Measurements from ENCODE around the gene BSN. TPM values are rescaled to one million over a fixed set of nuclear protein-coding genes. Genes with fewer than 3 reads are reported as not detected.
"Not testable (repeated sequence)": the region's sequence is repeated elsewhere in the genome, so short reads cannot be mapped to it uniquely, and the experiment has no call there.

Gene BSN
- total RNA-seq, 2 donors from 2014 or later: 0.17 to 0.21 TPM

DNA sequence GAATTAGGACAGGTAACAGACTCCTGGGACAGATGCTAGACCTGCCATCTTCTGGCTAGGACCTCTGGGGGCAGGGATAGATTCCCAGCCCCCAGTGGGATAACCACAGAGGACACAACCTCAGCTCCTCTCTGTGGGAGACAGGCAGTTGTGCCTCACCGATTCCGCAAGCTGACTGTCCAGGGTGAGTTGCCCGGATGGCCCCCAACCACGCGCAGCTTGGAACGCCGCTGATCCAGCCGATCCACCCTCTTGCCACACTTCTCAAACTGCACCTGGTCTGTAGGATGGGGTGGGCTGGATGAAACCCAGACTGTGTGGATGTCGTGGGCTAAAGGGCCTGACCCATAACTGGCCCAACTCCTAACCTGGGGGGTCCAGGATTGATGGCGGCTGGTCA, 130.8 kb downstream of the BSN start:
- not testable (repeated sequence) for DNase-seq; H3K36me3 Mint-ChIP-seq (ENCODE audit: insufficient read depth in 2 of 2); H3K27ac Mint-ChIP-seq; H3K27me3 Mint-ChIP-seq (ENCODE audit: low read depth); H3K9me3 Mint-ChIP-seq; ATAC-seq (replicated peaks in 1 of 2)
- Mint-ChIP-seq H3K4me1 (ENCODE audit: low read depth) (peaks cover 18% of the 10 kb centered on the region), H3K4me3 (peak overlapping the region; percentile 16 to 53)

DNA sequence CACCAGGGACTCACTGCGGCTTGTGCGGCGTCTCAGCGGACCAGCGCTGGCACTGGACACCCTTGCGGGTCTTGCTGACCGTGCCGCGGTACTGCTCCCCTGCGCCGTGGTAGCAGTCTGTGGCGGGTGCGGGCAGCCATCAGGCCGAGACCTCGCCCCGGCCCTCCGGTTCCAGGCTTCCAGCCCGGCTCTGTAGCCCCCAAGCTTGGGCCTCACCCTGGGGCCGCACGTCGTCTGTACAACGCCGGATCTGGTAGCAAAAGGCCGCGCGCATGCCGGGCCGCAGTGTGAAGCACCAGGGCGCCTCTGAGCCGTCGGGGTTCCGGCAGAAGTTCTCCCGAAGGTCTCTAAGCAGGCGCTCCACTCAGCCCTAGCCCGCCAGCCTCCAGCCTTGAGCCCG, 131.6 kb downstream of the BSN start:
- H3K27ac Mint-ChIP-seq; H3K36me3 Mint-ChIP-seq (ENCODE audit: insufficient read depth in 2 of 2); H3K9me3 Mint-ChIP-seq; ATAC-seq (replicated peaks in 1 of 2); H3K27me3 Mint-ChIP-seq (ENCODE audit: low read depth); DNase-seq: not testable (repeated sequence)
- Mint-ChIP-seq H3K4me3 (peak overlapping the region in 1 of 2 donors; percentile 65), H3K4me1 (ENCODE audit: low read depth) (peaks cover 24% of the 10 kb centered on the region)

DNA sequence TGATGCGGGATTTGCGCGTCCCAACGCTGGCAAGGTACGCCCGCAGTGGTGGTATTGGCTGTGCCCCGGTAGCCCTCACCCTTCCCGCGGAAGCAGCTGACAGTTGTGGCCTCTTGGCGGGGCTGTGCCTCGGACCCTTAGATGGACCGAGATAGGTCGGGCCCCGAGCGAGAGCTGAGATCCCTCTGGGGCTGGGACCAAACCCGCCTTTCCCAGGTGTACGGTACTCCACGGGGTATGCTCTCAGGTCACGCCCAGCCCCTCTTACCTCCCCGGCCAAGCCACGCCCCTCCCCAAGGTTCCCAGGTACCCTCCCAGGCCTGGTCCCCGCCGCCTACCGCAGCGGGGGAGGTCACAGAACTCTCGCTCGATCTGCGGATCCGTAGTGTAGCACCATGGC, 132.1 kb downstream of the BSN start:
- H3K4me3 Mint-ChIP-seq: peak overlapping the region; percentile 54 to 65
- ATAC-seq (replicated peaks in 1 of 2) (peak; percentile 8 to 9), DNase-seq (peak; percentile 33 to 41)
- H3K27me3 Mint-ChIP-seq (ENCODE audit: low read depth); H3K36me3 Mint-ChIP-seq (ENCODE audit: insufficient read depth in 2 of 2); H3K9me3 Mint-ChIP-seq; H3K27ac Mint-ChIP-seq: not testable (repeated sequence)
- H3K4me1 Mint-ChIP-seq (ENCODE audit: low read depth): peaks cover 29% of the 10 kb centered on the region

DNA sequence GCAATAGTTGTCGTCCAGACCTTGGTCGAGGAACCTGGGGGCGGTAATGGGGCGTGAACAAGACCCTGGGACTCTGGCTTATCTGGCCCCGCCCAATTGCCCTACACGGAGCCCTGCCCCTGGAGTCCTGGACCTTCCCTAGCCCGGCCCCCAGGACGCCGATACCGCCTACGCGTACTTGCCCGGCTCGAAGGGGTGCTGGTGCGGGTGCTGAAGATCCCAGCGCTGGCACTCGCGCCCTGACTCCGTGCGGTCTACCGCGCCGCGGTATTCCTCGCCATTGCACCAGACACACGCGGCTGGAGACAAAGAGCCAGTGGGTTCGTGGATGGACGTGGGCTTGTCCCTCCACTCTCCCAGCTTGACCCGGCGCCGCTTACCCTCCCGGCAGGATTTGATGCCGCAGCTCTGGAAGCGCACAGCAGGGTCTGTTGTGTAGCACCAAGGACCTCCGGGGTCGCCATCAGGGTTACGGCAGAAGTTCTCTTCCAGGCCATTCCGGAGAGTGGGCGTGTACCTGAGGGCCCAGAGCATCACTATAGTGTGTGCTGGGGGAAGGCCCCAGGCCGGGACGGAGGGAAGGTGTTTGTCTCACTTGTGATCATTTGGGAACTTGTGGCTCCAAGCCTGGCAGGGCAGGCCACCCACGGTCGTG, 132.6 kb downstream of the BSN start:
- not testable (repeated sequence) for H3K27ac Mint-ChIP-seq; H3K27me3 Mint-ChIP-seq (ENCODE audit: low read depth); H3K9me3 Mint-ChIP-seq; H3K36me3 Mint-ChIP-seq (ENCODE audit: insufficient read depth in 2 of 2)
- peak; percentile 45 to 52 for ATAC-seq (replicated peaks in 1 of 2)
- peaks cover 32% of the 10 kb centered on the region for H3K4me1 Mint-ChIP-seq (ENCODE audit: low read depth)
- peak; percentile 60 to 67 for DNase-seq
- H3K4me3 Mint-ChIP-seq: peak overlapping the region; percentile 58 to 65

DNA sequence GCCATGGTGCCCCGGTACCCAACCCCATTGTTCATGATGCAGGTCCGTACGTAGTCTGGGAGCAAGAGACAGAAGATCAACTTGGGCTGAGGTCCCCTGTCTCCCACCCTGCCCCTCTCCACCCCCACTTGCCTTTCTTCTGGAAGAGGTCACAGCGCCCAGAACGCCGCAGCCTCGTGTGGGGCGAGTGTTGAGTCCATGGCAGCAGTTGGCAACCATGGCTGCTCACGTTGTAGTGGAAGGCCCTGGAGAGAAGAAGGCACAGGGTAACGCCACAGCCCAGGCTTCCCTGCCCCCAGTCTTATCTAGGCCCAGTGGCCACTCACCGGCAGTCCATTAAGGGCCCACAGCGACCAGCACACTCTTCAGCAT, 133.1 kb downstream of the BSN start:
- ATAC-seq (replicated peaks in 1 of 2); H3K27ac Mint-ChIP-seq; H3K9me3 Mint-ChIP-seq; H3K36me3 Mint-ChIP-seq (ENCODE audit: insufficient read depth in 2 of 2); DNase-seq; H3K27me3 Mint-ChIP-seq (ENCODE audit: low read depth): not testable (repeated sequence)
- Mint-ChIP-seq H3K4me1 (ENCODE audit: low read depth) (peaks cover 32% of the 10 kb centered on the region), H3K4me3 (peak overlapping the region; percentile 58 to 65)

DNA sequence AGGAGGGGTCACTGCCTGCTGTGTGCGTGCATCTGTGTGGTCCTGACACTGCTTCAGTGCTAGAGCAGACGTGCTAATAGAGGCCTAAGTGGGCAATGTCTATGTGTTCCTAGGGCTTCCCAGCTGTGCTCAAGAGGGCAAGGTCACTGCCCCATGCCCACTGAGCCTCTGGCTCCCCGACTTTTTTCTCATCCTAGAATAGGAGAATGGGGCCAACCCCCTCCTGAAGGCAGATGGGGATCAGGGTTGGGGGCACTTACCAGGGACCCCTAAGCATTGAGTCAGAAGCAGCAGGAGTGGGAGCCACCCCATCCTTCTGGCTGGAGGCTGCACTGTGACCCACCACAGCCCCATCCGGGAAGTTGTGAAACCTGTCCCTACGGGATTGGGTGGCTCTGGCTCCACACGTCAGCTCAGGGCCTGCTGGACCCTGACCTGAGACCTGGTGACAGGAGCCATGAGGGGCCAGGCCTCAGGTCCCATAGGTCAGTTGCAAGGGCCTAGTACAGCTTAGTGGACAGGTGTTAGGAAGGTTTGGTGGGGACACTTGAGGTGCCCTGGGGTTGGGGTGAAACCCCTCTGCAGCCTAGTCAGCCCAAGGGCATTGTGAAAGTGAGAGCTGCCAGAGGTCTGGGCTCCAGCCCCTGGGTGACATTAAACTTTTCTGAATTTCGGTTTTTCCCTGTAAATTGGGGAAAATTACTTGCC, 134.2 kb downstream of the BSN start:
- Mint-ChIP-seq H3K4me3 (peak overlapping the region; percentile 98 to 99), H3K27ac (peak overlapping the region; percentile 97), H3K4me1 (ENCODE audit: low read depth) (peaks cover 32% of the 10 kb centered on the region)
- not testable (repeated sequence) for H3K9me3 Mint-ChIP-seq; H3K36me3 Mint-ChIP-seq (ENCODE audit: insufficient read depth in 2 of 2); H3K27me3 Mint-ChIP-seq (ENCODE audit: low read depth); DNase-seq
- ATAC-seq (replicated peaks in 1 of 2): peak in 1 of 2 donors; percentile 2

DNA sequence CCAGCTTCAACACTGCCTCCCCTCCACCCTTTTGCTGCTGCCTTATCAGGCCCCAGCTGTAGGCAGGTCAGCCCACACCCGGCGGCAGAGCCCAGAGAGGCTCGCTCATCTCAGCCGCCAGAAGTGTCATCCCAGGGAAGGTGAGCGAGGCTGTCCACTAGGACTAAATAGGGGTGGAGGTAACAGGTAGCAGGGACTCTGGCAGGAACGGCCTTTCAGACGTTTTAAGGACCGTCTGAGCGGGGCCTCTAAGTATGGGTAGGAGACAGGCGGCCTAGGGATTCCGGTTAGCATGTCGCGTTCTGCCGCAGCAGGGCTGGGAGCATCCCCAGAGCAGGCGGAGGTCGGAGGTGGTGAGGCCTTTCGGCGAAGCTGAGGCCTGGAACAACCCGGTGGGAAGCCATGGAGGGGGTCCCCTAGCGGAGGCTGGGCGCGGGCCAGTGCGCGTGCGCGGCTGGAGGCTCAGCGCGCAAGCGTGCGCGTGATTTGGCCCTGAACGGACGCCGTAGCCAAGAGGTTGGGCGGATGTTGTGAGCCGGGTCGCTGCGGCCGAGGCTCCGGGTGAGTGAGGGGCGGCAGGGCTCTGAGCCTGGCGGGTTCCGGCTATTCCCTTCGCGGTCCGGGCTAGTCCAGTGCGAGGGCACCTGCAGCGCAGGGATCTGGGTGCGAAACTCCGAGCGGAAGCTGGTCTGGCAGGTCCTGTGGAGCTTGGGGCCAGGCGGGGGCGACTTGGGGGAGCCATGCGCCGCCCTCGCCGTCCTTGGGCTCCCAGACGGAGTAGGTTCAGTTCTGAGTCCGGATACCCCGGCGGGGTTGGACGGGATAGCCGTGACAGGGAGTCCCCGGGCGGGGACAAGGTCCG, 135.0 kb downstream of the BSN start, which contains the start of the genes MST1 and RNF123:
Gene MST1, minus strand, starts transcription at position 429 of the 862 bp plus-strand sequence. CDS start 783 bp downstream, outside the sequence.
Gene RNF123, plus strand, starts transcription at position 512 of the 862 bp plus-strand sequence. CDS start 1,609 bp downstream, outside the sequence.
- Mint-ChIP-seq H3K4me3 (peak within 1 kb of the TSS; percentile 98 to 99), H3K9me3 (no peaks in the 10 kb centered on the region), H3K36me3 (ENCODE audit: insufficient read depth in 2 of 2) (no peaks in the 10 kb centered on the region), H3K27me3 (ENCODE audit: low read depth) (no peaks in the 10 kb centered on the region), H3K4me1 (ENCODE audit: low read depth) (peaks cover 32% of the 10 kb centered on the region), H3K27ac (peak within 1 kb of the TSS; percentile 97)
- DNase-seq (peak; percentile 95), ATAC-seq (replicated peaks in 1 of 2) (peak; percentile 82 to 84)

DNA sequence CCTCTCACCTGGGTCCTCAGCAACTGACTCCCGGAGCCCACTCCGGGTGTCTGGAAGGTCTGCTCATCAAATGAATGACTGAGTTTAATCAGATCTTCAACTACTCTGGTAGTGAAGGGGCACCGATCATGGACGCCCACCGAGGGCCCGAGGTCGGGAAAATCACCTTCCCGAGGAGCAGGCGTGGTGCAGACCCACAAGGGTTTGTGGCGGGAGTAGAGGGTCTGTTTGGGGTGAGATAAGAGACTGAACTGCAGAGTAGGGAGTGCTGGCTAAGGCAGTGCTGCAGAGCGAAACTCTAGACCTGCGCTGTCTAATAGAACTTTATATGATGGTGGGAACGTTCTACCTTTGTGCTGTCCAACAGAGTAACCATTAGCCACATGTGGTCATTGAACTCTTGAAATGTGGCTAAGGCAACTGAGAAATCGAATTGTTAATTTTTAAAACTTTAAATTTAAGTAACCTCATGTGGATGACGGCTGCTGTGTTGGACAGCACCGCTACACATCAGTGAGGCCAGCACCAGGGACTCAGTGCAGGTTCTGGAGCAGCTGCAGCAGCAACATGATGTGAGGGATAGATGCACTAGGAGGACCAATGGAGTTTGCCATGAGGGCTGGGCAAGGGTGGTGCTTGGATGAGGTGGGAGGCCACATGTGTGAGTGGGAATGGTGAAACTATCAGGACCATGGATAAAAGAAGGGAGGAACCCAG, 135.8 kb downstream of the BSN start:
- Mint-ChIP-seq H3K4me3 (peak overlapping the region; percentile 98 to 99), H3K27ac (peak overlapping the region; percentile 97), H3K4me1 (ENCODE audit: low read depth) (peaks cover 32% of the 10 kb centered on the region)
- not testable (repeated sequence) for H3K27me3 Mint-ChIP-seq (ENCODE audit: low read depth); H3K9me3 Mint-ChIP-seq; DNase-seq; H3K36me3 Mint-ChIP-seq (ENCODE audit: insufficient read depth in 2 of 2); ATAC-seq (replicated peaks in 1 of 2)

DNA sequence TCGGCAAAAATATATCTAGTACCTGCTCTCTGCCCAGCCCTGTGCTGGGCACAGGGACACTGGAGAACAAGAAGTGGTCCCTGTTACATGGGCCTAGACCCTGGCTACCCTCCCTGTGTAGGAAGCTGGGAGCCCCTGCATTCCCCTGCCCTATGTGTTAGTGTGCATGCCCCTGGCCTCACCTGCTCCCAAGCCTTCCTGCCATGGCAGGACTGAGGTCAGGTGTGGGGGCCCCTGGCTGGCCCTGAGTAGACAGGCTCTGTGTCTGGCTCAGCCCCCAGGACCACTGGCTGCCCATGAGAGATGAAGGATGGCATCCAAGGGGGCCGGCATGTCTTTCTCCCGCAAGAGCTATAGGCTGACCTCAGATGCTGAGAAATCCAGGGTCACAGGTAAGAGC, 136.6 kb downstream of the BSN start:
- H3K27me3 Mint-ChIP-seq (ENCODE audit: low read depth); H3K27ac Mint-ChIP-seq: not testable (repeated sequence)

DNA sequence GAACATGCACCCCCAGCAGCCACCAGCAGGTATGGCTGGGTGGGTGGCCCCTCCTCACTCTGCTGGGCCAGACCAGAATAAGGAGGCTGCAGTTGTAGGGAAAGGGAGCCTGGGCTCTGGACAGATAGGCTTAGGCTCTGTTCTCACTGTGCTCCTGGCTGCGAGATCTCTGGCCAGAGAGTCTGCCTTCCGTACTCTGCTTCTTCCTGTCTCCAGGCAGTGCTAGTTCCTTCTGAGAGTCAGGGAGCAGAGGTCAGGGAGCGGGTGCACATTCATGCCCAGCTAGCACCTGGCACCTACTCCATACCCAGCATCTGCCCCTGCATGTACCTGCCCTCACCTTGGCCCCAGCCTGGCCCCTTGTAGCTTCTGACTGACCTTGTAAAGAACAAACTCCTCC, 137.2 kb downstream of the BSN start:
- H3K4me3 Mint-ChIP-seq: peak overlapping the region; percentile 98 to 99
- H3K27ac Mint-ChIP-seq; ATAC-seq (replicated peaks in 1 of 2); DNase-seq; H3K9me3 Mint-ChIP-seq; H3K36me3 Mint-ChIP-seq (ENCODE audit: insufficient read depth in 2 of 2); H3K27me3 Mint-ChIP-seq (ENCODE audit: low read depth): not testable (repeated sequence)
- H3K4me1 Mint-ChIP-seq (ENCODE audit: low read depth): peaks cover 32% of the 10 kb centered on the region

More for the DNA sequence above, 136.6 kb downstream of the BSN start:
- H3K36me3 Mint-ChIP-seq (ENCODE audit: insufficient read depth in 2 of 2); ATAC-seq (replicated peaks in 1 of 2); DNase-seq; H3K9me3 Mint-ChIP-seq: not testable (repeated sequence)
- Mint-ChIP-seq H3K4me1 (ENCODE audit: low read depth) (peaks cover 32% of the 10 kb centered on the region), H3K4me3 (peak overlapping the region; percentile 98 to 99)

DNA sequence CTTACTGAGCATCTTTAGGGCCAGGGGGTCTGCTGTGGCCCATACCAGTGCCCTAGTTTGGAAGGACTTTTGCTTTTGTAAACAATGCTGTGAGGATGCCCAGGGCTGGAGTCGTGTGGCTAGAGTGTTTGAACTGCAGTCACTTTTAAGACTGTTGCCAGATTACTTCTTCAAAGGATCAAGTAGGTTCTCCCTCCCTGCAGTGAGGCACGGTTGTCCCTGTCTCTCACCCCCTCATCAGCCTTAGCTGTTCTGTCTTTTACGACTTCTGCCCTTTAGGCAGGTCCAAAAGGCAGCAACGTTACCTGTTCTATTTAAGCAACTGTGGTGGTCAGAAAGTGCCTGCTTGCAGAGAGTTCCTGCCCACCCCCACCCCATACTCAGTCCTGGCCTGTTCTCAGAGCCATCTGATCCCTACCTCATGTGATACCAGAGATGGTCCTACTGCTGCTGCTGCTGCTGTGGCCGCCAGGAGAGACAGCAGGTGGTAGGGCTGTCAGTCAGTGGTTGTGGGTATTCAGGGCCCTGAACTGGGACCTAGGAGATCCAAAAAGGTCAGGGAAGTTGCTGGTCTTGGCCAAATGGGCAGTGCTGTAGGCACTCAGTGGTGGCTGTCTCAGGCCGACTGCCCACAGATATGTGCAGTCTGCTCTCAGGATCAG, 140.3 kb downstream of the BSN start:
- not testable (repeated sequence) for H3K4me3 Mint-ChIP-seq; ATAC-seq (replicated peaks in 1 of 2); H3K27me3 Mint-ChIP-seq (ENCODE audit: low read depth); DNase-seq; H3K9me3 Mint-ChIP-seq; H3K36me3 Mint-ChIP-seq (ENCODE audit: insufficient read depth in 2 of 2)
- Mint-ChIP-seq H3K27ac (peak overlapping the region; percentile 46), H3K4me1 (ENCODE audit: low read depth) (peaks cover 21% of the 10 kb centered on the region)

DNA sequence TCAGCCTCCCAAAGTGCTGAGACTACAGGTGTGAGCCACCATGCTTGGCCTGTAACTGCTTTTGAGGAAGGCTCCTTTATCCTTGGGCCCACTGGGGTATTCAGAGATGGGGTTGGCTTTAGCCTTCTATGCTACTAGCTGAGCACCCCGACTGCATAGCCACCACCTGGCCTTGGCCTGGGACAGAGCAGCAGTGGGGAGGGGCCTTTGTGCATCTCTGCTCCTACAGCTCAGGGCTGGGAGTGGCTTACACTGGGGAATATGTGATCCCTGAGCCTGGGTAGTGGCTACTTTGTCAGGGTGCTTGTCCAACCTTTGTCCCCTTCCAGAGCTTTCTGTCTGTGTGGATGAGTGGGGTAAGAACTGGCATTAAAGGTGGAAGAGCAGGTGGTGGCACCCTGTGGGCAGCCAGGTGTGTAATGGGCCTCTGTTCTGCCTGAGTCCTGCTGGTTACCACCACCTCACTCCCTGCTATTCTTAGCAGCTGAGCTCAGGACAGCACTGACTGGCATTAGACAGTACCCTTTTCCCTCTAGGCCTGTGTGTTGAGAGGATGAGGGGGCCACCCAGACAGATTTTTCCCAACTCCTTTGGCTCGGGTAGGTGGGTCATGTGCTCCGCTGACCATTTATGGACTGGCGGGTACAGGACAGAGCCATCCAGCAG, 141.2 kb downstream of the BSN start:
- not testable (repeated sequence) for H3K36me3 Mint-ChIP-seq (ENCODE audit: insufficient read depth in 2 of 2); DNase-seq; H3K27me3 Mint-ChIP-seq (ENCODE audit: low read depth); H3K4me3 Mint-ChIP-seq; ATAC-seq (replicated peaks in 1 of 2); H3K27ac Mint-ChIP-seq; H3K9me3 Mint-ChIP-seq
- peaks cover 12% of the 10 kb centered on the region for H3K4me1 Mint-ChIP-seq (ENCODE audit: low read depth)

Measured in activated T-cell treated with anti-CD3 and anti-CD28 coated beads, Interleukin-2, amount 50 U/mL, for 72 hours (primary cell).